ENCODE results near the gene KRT81. TPM values are rescaled to one million over a fixed set of nuclear protein-coding genes. Genes with fewer than 3 reads are reported as not detected.

The KRT81 gene
- total RNA-seq, 1 donor from 2014 or later: not detected

DNA sequence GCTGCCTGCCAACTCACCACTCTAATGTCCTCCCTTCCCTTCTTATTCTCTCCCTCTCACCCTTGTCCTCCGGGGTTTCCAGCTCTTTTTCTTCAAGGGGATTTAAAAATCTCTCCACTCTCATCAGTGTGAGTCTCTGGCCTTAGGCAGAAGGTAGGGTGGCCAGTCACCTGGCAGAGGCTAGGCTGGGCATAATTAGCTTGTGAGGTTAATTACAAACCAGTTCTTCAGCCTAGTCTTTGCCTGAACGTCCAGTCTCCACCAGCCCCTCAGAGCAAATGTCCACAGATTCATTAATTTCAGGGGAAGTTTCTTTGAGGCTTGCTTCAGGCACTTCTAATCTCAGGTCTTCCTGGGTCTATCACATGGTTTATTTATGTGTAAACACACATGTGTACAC is 51.6 kb downstream of the KRT81 start:
- Histone ChIP-seq H3K9ac (no peak overlapping the region), H3K4me1 (no peaks in the 10 kb centered on the region), H3K9me3 (ENCODE audit: low read depth) (no peaks in the 10 kb centered on the region), H3K36me3 (no peaks in the 10 kb centered on the region), H3K27ac (no peak overlapping the region), H3K27me3 (peaks cover 9% of the 10 kb centered on the region), H3K4me2 (no peak overlapping the region), H2AFZ (replicated peaks) (no peak overlapping the region), H4K20me1 (ENCODE audit: low read depth) (no peaks in the 10 kb centered on the region), H3K4me3 (no peak overlapping the region), H3F3A (ENCODE audit: low read depth) (no peaks in the 10 kb centered on the region), H3K79me2 (ENCODE audit: low read depth) (no peaks in the 10 kb centered on the region)
- Mint-ChIP-seq H3K36me3 (no peaks in the 10 kb centered on the region), H3K27me3 (ENCODE audit: insufficient read depth, low read depth) (peaks cover 13% of the 10 kb centered on the region), H3K27ac (peak overlapping the region; percentile 72), H3K4me3 (no peak overlapping the region), H3K9me3 (no peaks in the 10 kb centered on the region), H3K4me1 (peaks cover 42% of the 10 kb centered on the region)
- no peak for DNase-seq (ENCODE audit: low spot score)
- no peak for TF ChIP-seq EZH2phosphoT487 (IDR thresholded peaks at IDR 0.05)
- TF ChIP-seq CTCF (IDR thresholded peaks at IDR 0.05): no peak
- no peak for TF ChIP-seq EZH2 (IDR thresholded peaks at IDR 0.05)

DNA sequence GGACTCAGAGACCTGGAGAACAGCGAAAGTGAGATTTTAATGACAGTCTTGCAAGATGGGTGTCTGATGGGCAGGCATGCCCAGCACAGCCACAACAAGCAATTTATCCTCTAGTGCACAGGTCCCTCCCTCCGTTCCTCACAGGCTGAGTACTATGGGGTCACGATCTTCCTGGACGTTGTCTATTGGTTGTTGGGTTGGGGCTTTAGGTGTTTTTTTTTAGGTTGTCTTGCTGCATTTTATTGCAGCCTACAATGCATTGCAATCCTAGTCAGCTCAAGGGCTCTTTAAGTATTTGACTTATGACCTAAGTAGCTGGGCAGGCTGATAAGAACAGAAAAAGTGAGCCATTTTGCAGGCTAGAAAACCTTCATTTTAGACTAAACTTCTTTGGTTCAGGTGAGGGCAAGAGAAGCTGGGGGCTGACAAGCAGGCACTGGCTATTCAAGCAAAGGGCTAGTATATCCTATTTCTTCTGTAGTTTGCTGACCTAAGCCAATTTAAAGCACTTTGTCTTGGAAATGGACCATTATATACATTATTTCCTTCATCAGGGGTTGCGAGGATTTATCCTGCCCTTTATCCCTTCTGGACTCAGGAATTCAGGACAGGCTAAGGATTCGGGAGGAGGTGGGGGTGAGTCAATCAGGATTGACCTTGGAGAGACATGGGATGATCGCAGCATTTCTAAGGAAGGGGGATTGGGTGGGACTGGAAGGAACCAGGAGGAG is 52.3 kb downstream of the KRT81 start:
- Mint-ChIP-seq H3K27me3 (ENCODE audit: insufficient read depth, low read depth) (peaks cover 18% of the 10 kb centered on the region), H3K27ac (peak overlapping the region; percentile 46), H3K4me3 (no peak overlapping the region), H3K9me3 (no peaks in the 10 kb centered on the region), H3K4me1 (peaks cover 39% of the 10 kb centered on the region), H3K36me3 (no peaks in the 10 kb centered on the region)
- Histone ChIP-seq H2AFZ (replicated peaks) (no peak overlapping the region), H3K27ac (no peak overlapping the region), H3K4me1 (no peaks in the 10 kb centered on the region), H4K20me1 (ENCODE audit: low read depth) (no peaks in the 10 kb centered on the region), H3K27me3 (peaks cover 16% of the 10 kb centered on the region), H3K79me2 (ENCODE audit: low read depth) (no peaks in the 10 kb centered on the region), H3F3A (ENCODE audit: low read depth) (no peaks in the 10 kb centered on the region), H3K9ac (no peak overlapping the region), H3K9me3 (ENCODE audit: low read depth) (no peaks in the 10 kb centered on the region), H3K4me3 (no peak overlapping the region), H3K36me3 (no peaks in the 10 kb centered on the region), H3K4me2 (no peak overlapping the region)
- TF ChIP-seq EZH2phosphoT487 (IDR thresholded peaks at IDR 0.05) (no peak), EZH2 (IDR thresholded peaks at IDR 0.05) (no peak), CTCF (IDR thresholded peaks at IDR 0.05) (no peak)
- DNase-seq (ENCODE audit: low spot score): no peak

GRCh38 chr12:52238207-52238840 is 53.0 kb downstream of the KRT81 start:
- Histone ChIP-seq H3K9me3 (ENCODE audit: low read depth) (no peaks in the 10 kb centered on the region), H3K4me3 (no peak overlapping the region), H4K20me1 (ENCODE audit: low read depth) (no peaks in the 10 kb centered on the region), H2AFZ (replicated peaks) (no peak overlapping the region), H3K36me3 (no peaks in the 10 kb centered on the region), H3K79me2 (ENCODE audit: low read depth) (no peaks in the 10 kb centered on the region), H3K4me1 (peaks cover 4% of the 10 kb centered on the region), H3K9ac (no peak overlapping the region), H3K4me2 (no peak overlapping the region), H3K27me3 (peaks cover 24% of the 10 kb centered on the region), H3F3A (ENCODE audit: low read depth) (peaks cover 5% of the 10 kb centered on the region), H3K27ac (no peak overlapping the region)
- TF ChIP-seq CTCF (IDR thresholded peaks at IDR 0.05) (no peak), EZH2phosphoT487 (IDR thresholded peaks at IDR 0.05) (no peak), EZH2 (IDR thresholded peaks at IDR 0.05) (no peak)
- Mint-ChIP-seq H3K27me3 (ENCODE audit: insufficient read depth, low read depth) (peaks cover 22% of the 10 kb centered on the region), H3K9me3 (no peaks in the 10 kb centered on the region), H3K4me3 (no peak overlapping the region), H3K4me1 (peaks cover 36% of the 10 kb centered on the region), H3K36me3 (no peaks in the 10 kb centered on the region), H3K27ac (peak overlapping the region; percentile 22)
- DNase-seq (ENCODE audit: low spot score): no peak

All from neural progenitor cell (in vitro differentiated cells).